Common myeloid progenitor, CD34-positive (primary cell): ENCODE results near the gene KDM8.

ENCODE experiments used
- CTCF ChIA-PET: fragments of 350-600 bp; sonication (Branson Sonifier 250); formaldehyde crosslinking; loops from one replicate; lab custom pipeline; 2021; ENCODE audit warnings: antibody characterized with exemption; lab: Charles Lee
- POLR2A ChIA-PET: fragments of 350-600 bp; sonication (Branson Sonifier 250); formaldehyde crosslinking; loops from one replicate; lab custom pipeline; 2021; ENCODE audit warnings: antibody characterized with exemption; lab: Charles Lee
- DNase-seq, 3 donors: peaks; one replicate each; pipeline versions ENCODE4 v3.0.0 to v3.0.0-alpha.2; 2013
- H3K27ac ChIP-seq, 2 experiments: 1 replicate in 1 of 2; 2 replicates in 1 of 2; pipeline ENCODE4 v1.7.0; 2013; ENCODE audit warnings: inconsistent platforms in 2 of 2, low read length in 2 of 2, mild to moderate bottlenecking in 2 of 2, low read depth in 1 of 2, moderate library complexity in 1 of 2; ENCODE audit not compliant: severe bottlenecking in 2 of 2, insufficient read depth in 1 of 2, poor library complexity in 1 of 2
- H3K27me3 ChIP-seq, 5 experiments: replicated peaks in 2 of 5; 1 replicate in 3 of 5; 2 replicates in 2 of 5; pipeline versions ENCODE4 v1.6.1 to v1.7.0; 2013; ENCODE audit warnings: low read length in 4 of 5, mild to moderate bottlenecking in 2 of 5, moderate library complexity in 2 of 5, inconsistent platforms in 1 of 5; ENCODE audit not compliant: insufficient read depth in 5 of 5, control insufficient read depth in 4 of 5
- H3K36me3 ChIP-seq, 4 experiments: 1 replicate in 2 of 4; 2 replicates in 2 of 4; pipeline versions ENCODE4 v1.6.1 to v1.7.0; 2013; ENCODE audit warnings: low read length in 3 of 4, control low read depth in 1 of 4, mild to moderate bottlenecking in 1 of 4; ENCODE audit not compliant: control insufficient read depth in 4 of 4, insufficient read depth in 4 of 4
- H3K4me1 ChIP-seq, 4 experiments: 1 replicate in 3 of 4; 2 replicates in 1 of 4; pipeline versions ENCODE4 v1.6.1 to v1.7.1; 2013; ENCODE audit warnings: low read length in 3 of 4, mild to moderate bottlenecking in 3 of 4, control low read depth in 1 of 4, inconsistent platforms in 1 of 4, moderate library complexity in 1 of 4; ENCODE audit not compliant: control insufficient read depth in 4 of 4, insufficient read depth in 4 of 4; ENCODE audit errors: control extremely low read depth in 1 of 4
- H3K4me3 ChIP-seq, 7 experiments: 1 replicate in 4 of 7; 2 replicates in 3 of 7; pipeline versions ENCODE4 v1.5.1 to v1.7.0; 2013; ENCODE audit warnings: mild to moderate bottlenecking in 7 of 7, low read length in 6 of 7, moderate library complexity in 6 of 7, inconsistent platforms in 2 of 7, low read depth in 2 of 7, control low read depth in 1 of 7; ENCODE audit not compliant: insufficient read depth in 4 of 7, control insufficient read depth in 1 of 7; ENCODE audit errors: extremely low read depth in 1 of 7
- H3K9me3 ChIP-seq, 5 experiments: 1 replicate in 4 of 5; 2 replicates in 1 of 5; pipeline versions ENCODE4 v1.6.1 to v1.7.1; 2013; ENCODE audit warnings: low read length in 4 of 5, mild to moderate bottlenecking in 2 of 5, inconsistent platforms in 1 of 5, low read depth in 1 of 5, moderate library complexity in 1 of 5; ENCODE audit not compliant: control insufficient read depth in 4 of 5, insufficient read depth in 2 of 5; ENCODE audit errors: control extremely low read depth in 1 of 5
- WGBS: methylation state at CpG from one replicate; pipeline ENCODE4 v1.1.5; 2013; ENCODE audit not compliant: insufficient coverage; 5-methylcytosine and 5-hydroxymethylcytosine counted together

The KDM8 gene

GRCh38 chr16:27235055-27235937, 32.0 kb downstream of the KDM8 start:
- Histone ChIP-seq H3K4me3 (peak overlapping the region in 4 of 7 experiments; percentile 21 to 43 (median 34)), H3K27me3 (no peaks in the 10 kb centered on the region), H3K27ac (peak overlapping the region; percentile 48 to 79), H3K4me1 (peaks cover 15 to 99% (median 93%) of the 10 kb centered on the region in 4 experiments), H3K9me3 (no peaks in the 10 kb centered on the region), H3K36me3 (peaks cover 0 to 14% (median 5%) of the 10 kb centered on the region in 4 experiments)
- peak; percentile 95 to 99 (median 98) for DNase-seq
- WGBS, result 5% methylated on average over 17 of the region's 23 CpGs
- ChIA-PET POLR2A (interaction anchor here (0.6 to 2.4 kb wide), 5 partner anchors 9 to 139 kb away, joined by 3 to 14 read pairs (median 4); no protein-coding TSS in a partner anchor), CTCF (interaction anchor here (0.7 to 5.8 kb wide), 43 partner anchors 9 to 223 kb away, joined by 3 to 70 read pairs (median 4); no protein-coding TSS in a partner anchor)

DNA sequence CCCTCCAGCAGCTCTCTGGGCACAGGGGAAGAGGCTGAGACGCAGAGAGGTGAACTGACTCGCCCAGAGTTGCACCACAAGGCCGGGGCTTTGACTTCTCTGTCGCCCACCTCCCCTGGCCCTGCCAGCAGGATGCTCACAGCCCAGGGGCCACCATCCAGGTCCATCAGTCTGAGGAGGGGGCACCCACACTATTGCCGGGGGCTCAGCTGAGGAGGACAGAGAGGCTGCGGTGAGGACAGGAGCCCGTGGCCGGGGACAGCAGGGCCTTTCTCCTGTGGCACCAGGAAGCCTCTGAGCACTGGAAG, 32.6 kb downstream of the KDM8 start:
- peaks cover 0 to 9% (median 3%) of the 10 kb centered on the region in 4 experiments for H3K36me3 ChIP-seq
- CTCF ChIA-PET, result interaction anchor here (0.7 to 5.8 kb wide), 22 partner anchors 8 to 214 kb away, joined by 3 to 70 read pairs (median 5); no protein-coding TSS in a partner anchor
- POLR2A ChIA-PET, result interaction anchor here (1.1 to 2.4 kb wide), 2 partner anchors 62 to 132 kb away, joined by 5 to 14 read pairs; no protein-coding TSS in a partner anchor
- H3K27ac ChIP-seq, result peak overlapping the region; percentile 48 to 79
- no peak for DNase-seq
- H3K27me3 ChIP-seq, result no peaks in the 10 kb centered on the region
- peaks cover 15 to 97% (median 89%) of the 10 kb centered on the region in 4 experiments for H3K4me1 ChIP-seq
- H3K4me3 ChIP-seq, result peak overlapping the region in 3 of 7 experiments; percentile 21 to 43 (median 41)
- whole genome bisulfite sequencing, result 80% methylated on average over 6 of the region's 8 CpGs
- H3K9me3 ChIP-seq, result no peaks in the 10 kb centered on the region

GRCh38 chr16:27236635-27237218, 33.4 kb downstream of the KDM8 start:
- ChIA-PET CTCF (interaction anchor here (0.7 to 5.8 kb wide), 9 partner anchors 10 to 219 kb away, joined by 3 to 70 read pairs (median 4); no protein-coding TSS in a partner anchor), POLR2A (interaction anchor here (0.6 to 1.2 kb wide), 3 partner anchors 94 to 194 kb away, joined by 3 read pairs; no protein-coding TSS in a partner anchor)
- peaks cover 0 to 8% (median 5%) of the 10 kb centered on the region in 4 experiments for H3K36me3 ChIP-seq
- H3K4me1 ChIP-seq, result peaks cover 15 to 95% (median 86%) of the 10 kb centered on the region in 4 experiments
- H3K4me3 ChIP-seq, result peak overlapping the region in 2 of 7 experiments; percentile 35 to 47
- H3K27me3 ChIP-seq, result no peaks in the 10 kb centered on the region
- H3K9me3 ChIP-seq, result no peaks in the 10 kb centered on the region
- H3K27ac ChIP-seq, result peak overlapping the region; percentile 52 to 80
- 70% methylated on average over 4 of the region's 8 CpGs for WGBS
- no peak for DNase-seq

GRCh38 chr16:27237219-27238015, 34.1 kb downstream of the KDM8 start:
- peak in 2 of 3 donors; percentile 84 to 89 for DNase-seq
- H3K4me3 ChIP-seq, result peak overlapping the region in 5 of 7 experiments; percentile 11 to 47 (median 35)
- peaks cover 0 to 8% (median 5%) of the 10 kb centered on the region in 4 experiments for H3K36me3 ChIP-seq
- no peaks in the 10 kb centered on the region for H3K27me3 ChIP-seq
- peaks cover 15 to 95% (median 84%) of the 10 kb centered on the region in 4 experiments for H3K4me1 ChIP-seq
- no peaks in the 10 kb centered on the region for H3K9me3 ChIP-seq
- WGBS, result 1% methylated on average over 19 of the region's 22 CpGs
- peak overlapping the region; percentile 52 to 80 for H3K27ac ChIP-seq
- CTCF ChIA-PET, result interaction anchor here (1.0 to 5.8 kb wide), 9 partner anchors 9 to 218 kb away, joined by 3 to 70 read pairs (median 4); no protein-coding TSS in a partner anchor
- POLR2A ChIA-PET, result interaction anchor here (0.6 to 1.2 kb wide), 4 partner anchors 94 to 193 kb away, joined by 3 read pairs; no protein-coding TSS in a partner anchor

GRCh38 chr16:27238016-27238587, 34.8 kb downstream of the KDM8 start:
- Histone ChIP-seq H3K36me3 (peaks cover 0 to 8% (median 5%) of the 10 kb centered on the region in 4 experiments), H3K27ac (peak overlapping the region; percentile 52 to 80), H3K4me3 (peak overlapping the region in 3 of 7 experiments; percentile 35 to 47 (median 44)), H3K4me1 (peaks cover 9 to 95% (median 84%) of the 10 kb centered on the region in 4 experiments), H3K27me3 (no peaks in the 10 kb centered on the region), H3K9me3 (no peaks in the 10 kb centered on the region)
- 5% methylated on average over 9 of the region's 16 CpGs for WGBS
- ChIA-PET CTCF (interaction anchor here (1.2 to 5.3 kb wide), 4 partner anchors 9 to 130 kb away, joined by 3 to 70 read pairs (median 4); no protein-coding TSS in a partner anchor), POLR2A (interaction anchor here (1.1 kb wide), 1 partner anchor 129 kb away, joined by 3 read pairs; no protein-coding TSS in a partner anchor)
- peak in 2 of 3 donors; percentile 70 to 81 for DNase-seq
